GM18909 (cell line): ENCODE measurements around the gene TANC1.

Source experiments
- ATAC-seq: cut with Tn5 transposase; IDR thresholded peaks from one replicate; pipeline ENCODE4 v1.9.1; 2021; ENCODE audit warnings: mild to moderate bottlenecking; ENCODE audit not compliant: unreplicated experiment, poor library complexity

TANC1 gene

DNA sequence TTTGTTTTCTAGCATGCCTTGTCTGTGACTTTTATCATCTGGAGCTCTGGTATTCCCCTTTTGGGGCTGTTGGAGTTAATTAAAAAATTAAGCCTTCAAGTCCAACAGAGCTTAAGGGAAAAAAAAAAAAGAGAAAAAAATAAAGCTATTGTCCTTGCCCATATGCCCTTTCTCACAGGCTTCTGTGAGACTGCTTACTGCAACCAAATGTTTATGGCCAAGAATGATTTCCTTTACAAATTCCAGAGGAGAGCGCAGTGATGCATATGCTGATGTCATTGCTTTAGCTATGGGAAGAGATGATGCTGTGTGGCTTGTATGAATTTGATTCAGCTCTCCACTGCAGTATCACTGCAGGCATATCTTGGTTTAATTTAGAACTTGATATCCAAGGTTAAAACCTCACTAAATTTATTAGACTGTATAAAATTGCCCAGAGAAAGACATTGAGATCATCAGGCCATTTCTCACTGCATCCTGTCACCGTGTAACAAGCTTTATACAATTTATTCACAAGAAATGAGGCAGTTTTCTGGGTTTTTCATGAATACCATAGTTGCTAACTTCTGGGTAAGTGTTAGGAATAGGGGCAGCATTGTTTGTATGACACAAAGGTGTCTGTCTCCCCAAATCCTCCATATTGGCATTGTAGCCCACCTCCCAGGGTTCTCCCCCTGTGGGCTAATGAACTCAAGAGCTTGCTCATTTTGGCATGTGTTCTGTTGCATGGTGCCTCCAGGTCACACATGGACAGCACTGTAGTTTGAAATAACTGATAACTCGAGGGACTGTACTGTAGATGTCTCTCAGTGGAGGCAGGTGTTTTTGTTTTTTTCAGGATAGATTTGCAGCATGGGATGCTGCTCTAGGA, 85.0 kb downstream of the TANC1 start:
- ATAC-seq, result no peak

DNA sequence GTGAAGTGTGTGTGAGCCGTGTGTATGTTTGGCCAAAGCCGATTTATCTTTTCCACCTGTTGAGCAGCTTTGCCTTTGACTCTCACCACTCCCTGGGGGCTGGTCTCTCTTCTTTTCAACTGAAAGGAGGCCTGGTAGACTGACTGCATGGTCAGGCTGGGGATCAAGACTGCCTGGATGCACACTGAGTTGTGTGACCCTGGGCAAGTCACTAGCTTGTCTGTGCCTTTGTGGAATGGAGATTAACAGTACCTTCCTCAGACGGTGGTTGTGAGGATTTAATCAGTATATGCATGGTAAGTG, 85.5 kb downstream of the TANC1 start:
- no peak for ATAC-seq

DNA sequence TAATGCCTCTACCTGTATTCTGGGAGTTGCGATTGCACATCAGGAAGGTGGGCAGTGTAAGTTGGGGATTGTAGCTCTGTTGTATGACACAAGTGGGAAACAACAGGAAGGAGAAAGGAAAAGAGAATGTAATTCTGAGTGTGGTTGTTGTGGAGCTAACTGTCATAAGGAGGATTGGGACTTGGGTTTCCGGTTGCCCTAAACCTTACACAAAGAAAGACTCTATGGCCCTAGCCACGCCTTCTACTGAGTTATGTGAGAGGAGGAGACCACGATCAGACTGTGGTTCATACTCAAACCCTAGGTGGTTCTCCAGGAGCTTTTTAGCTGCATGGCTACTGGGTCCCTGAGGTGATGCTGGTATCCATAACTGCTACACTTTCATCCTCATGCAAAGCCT, 86.5 kb downstream of the TANC1 start:
- no peak for ATAC-seq

- no peak for ATAC-seq
Observed at GRCh38 chr2:159060518-159060917, 92.1 kb downstream of the TANC1 start.

- no peak for ATAC-seq
Observed at GRCh38 chr2:159063677-159064076, 95.2 kb downstream of the TANC1 start.

GRCh38 chr2:159064446-159065301, 96.2 kb downstream of the TANC1 start:
- ATAC-seq, result no peak

DNA sequence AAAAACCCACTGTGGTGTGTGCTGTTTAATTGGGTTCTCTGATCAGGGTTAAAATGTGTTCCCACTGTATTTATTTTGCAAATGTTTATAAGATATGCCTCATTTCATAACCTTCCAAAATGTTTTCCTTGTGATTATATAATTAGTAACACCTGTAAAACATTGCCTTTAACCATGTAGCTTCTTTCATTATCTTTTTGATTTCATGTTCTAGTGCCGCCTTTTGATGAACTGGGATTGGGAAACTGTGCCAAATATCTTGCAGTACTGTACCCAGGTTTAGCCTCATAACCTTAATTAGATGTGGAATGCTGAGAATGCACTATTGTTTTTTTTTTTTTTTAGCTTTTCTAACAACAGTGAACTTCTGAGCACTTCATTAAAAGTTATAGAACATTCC, 96.9 kb downstream of the TANC1 start:
- ATAC-seq, result no peak

DNA sequence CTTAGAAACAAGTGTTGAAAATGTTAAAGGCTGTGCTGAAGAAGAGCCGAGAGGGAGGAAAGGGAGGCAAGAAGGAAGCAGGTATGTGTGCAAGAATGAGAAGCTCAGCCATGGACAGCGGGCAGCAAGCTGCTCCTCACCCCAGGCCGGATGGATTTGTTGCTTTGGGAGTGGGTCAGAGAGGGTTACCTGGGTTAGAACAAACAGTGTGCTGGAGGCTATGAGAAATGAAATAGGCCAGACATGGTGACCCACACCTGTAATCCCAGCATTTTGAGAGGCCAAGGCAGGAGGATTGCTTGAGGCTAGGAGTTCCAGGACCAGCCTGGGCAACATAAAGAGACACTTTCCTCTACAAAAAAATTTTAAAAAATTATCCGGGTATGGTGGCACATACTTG, 97.5 kb downstream of the TANC1 start:
- ATAC-seq, result no peak

DNA sequence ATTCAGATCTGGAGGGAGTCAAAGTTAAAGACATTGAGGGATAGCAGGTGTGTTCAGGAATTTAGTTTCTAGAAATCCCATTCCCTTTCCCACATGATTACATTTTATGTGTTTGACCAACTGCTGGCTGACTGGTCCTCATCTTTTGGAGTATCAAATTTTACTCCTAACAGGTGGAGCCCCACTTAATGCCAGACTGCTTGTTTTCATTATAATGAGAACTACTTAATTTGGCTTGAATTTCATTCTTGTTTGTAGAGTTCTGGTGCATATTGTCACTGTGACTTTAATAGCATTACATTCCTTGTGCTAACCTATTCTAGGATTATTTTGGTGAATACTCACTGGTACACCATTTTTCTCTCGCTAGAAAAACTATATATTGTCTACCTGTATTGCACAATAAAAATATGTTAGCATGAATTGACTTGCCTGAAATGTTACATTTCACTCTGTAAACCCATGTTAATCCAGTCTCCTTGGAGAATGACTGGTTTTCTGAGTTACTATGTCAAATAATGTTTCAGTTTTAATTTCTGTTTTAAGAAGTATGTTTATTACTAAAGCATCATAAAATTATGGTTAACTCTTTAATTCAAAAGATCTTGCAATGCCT, 98.2 kb downstream of the TANC1 start:
- no peak for ATAC-seq

- no peak for ATAC-seq
Observed at GRCh38 chr2:159067971-159068370, 99.5 kb downstream of the TANC1 start.

DNA sequence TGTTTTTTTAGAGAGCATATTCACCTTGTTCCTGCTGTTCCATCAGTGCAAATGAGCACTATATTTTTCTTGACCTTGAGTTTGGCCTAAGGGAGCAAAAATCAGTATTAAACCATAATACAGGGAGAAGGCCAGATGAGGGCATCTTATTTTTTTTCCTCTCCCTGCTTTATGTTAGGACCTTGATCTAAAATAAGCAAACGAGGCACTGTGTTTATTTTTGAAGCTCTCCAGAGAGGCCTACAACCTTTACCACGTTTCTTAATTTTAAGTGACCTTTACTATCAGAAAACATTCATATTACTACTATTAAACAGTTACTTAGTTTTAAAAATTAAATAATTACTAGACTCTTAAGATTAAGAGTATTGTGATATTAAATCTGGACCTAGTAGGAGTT, 100.8 kb downstream of the TANC1 start:
- ATAC-seq, result no peak

DNA sequence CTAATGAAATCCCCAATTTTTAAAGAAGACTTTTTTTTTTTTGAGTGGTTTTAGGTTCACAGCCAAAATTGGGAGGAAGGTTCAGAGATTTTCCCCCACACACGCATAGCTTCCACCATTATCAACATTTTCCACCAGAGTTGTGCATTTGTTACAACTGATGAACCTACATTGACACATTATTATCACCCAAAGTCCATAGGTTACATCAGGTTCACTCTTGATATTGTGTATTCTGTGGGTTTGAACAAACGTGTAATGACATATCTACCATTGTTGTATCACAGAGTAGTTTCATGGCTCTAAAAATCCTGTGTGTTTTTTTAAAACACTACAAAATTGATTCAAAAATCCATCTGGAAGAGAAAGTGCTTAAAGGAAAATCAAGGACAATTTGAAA, 101.8 kb downstream of the TANC1 start:
- no peak for ATAC-seq

- no peak for ATAC-seq
Observed at GRCh38 chr2:159071190-159071915, 102.9 kb downstream of the TANC1 start.

- no peak for ATAC-seq
Observed at GRCh38 chr2:159072795-159073194, 104.4 kb downstream of the TANC1 start.

GRCh38 chr2:159073256-159073655, 104.8 kb downstream of the TANC1 start:
- ATAC-seq, result no peak

DNA sequence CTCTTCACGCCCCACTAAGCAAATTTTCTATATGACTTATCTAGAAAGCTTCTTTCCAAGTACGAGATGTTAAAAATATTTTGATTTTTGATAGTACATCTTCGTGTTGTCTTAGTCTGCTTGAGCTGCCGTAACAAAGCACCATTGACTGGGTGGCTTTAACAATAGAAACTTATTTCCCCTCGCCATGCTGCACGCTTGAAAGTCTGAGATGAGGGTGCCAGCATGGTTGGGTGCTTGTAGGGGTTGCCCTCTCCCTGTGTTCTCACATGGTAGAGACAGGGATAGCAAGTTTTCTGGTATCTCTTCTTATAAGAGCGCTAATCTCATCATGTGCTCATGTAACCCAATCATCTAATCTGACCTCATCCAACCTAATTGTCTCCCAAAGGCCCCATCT, 106.2 kb downstream of the TANC1 start:
- no peak for ATAC-seq

GRCh38 chr2:159075727-159076126, 107.3 kb downstream of the TANC1 start:
- no peak for ATAC-seq

- ATAC-seq, result no peak
Observed at GRCh38 chr2:159076241-159076640, 107.8 kb downstream of the TANC1 start.

- no peak for ATAC-seq
Observed at GRCh38 chr2:159077869-159078268, 109.4 kb downstream of the TANC1 start.

DNA sequence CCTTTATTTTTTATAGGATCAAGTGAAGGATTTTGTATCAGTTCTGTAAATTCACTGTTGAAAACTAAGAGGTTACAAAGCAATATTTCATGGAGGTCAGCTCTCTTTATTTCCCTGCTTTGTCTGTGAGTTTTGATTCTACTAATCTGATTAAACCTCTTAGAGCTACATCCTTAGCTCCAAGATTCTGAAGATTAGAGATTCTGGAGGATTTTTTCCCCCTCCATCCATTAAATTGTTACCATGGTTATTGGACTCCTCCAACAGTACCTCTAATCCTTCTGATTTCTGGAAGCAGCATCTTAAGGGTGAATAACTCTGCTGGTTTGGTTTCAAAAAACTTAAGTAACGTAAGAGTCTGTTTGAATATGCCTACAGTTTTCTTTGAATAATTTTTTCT, 110.0 kb downstream of the TANC1 start:
- no peak for ATAC-seq

GRCh38 chr2:159080641-159081040, 112.2 kb downstream of the TANC1 start:
- ATAC-seq, result no peak
